Coronary artery (tissue), 2 donors: Measurements from ENCODE around the gene ETV3L.
A peak's percentile ranks its signal among the peaks of the same experiment; 100 is the strongest.

Experiments
- DNase-seq: peaks from one replicate; pipeline ENCODE4 v3.0.0-alpha.2; 2017; ENCODE audit warnings: low spot score
- H3K27ac ChIP-seq, 2 donors: fragments of 200-600 bp; sonication (generic); one replicate each; pipeline ENCODE4 v1.5.1; 2016 to 2019
- H3K4me3 ChIP-seq: fragments of 200-600 bp; sonication (generic); 2 replicates; pipeline ENCODE4 v1.5.1; 2016; ENCODE audit warnings: mild to moderate bottlenecking, moderate library complexity
- CTCF ChIP-seq: fragments of 200-600 bp; sonication (generic); IDR thresholded peaks from one replicate; pipeline ENCODE4 v1.5.1; 2019; ENCODE audit warnings: antibody characterized with exemption

The ETV3L gene

GRCh38 chr1:157137408-157138219 is 38.0 kb upstream of the ETV3L start:
- Histone ChIP-seq H3K27ac (peak overlapping the region; percentile 77 to 96), H3K4me3 (peak overlapping the region; percentile 76)
- no peak for DNase-seq
- no peak for TF ChIP-seq CTCF

- Histone ChIP-seq H3K4me3 (peak overlapping the region; percentile 76), H3K27ac (peak overlapping the region; percentile 77 to 96)
- TF ChIP-seq CTCF, result no peak
- no peak for DNase-seq
Measured at GRCh38 chr1:157137046-157137407, 37.4 kb upstream of the ETV3L start.

- DNase-seq, result no peak
- no peak for TF ChIP-seq CTCF
- Histone ChIP-seq H3K4me3 (no peak overlapping the region), H3K27ac (no peak overlapping the region)
Measured at GRCh38 chr1:157136133-157136532, 36.5 kb upstream of the ETV3L start.

DNA sequence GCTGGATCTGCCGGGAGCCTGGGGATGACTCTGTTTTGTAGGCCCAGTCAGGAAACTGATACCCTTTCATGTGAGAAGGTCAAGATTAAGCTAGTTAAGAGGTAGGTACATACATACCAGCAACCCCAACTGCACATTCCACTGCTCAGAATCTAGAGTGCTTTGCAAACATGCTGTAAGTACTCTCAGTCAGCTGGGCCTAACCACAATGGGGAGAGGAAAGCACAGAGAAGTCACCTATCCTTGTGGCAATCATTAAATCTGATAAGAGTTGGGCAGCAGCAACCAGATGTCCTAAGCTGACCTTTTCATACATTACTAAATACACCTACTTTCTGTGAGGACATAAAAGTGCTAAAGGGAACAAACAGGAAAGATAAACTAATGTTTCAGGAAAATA is 36.0 kb upstream of the ETV3L start:
- Histone ChIP-seq H3K4me3 (no peak overlapping the region), H3K27ac (no peak overlapping the region)
- DNase-seq, result no peak
- TF ChIP-seq CTCF, result no peak

- Histone ChIP-seq H3K4me3 (no peak overlapping the region), H3K27ac (no peak overlapping the region)
- TF ChIP-seq CTCF, result no peak
- no peak for DNase-seq
Measured at GRCh38 chr1:157135070-157135469, 35.5 kb upstream of the ETV3L start.

GRCh38 chr1:157134442-157134841 is 34.8 kb upstream of the ETV3L start:
- DNase-seq, result no peak

More at GRCh38 chr1:157134442-157134841, 34.8 kb upstream of the ETV3L start:
- TF ChIP-seq CTCF, result no peak
- Histone ChIP-seq H3K4me3 (no peak overlapping the region), H3K27ac (no peak overlapping the region)
